ENCODE results near the gene PIP4K2C. TPM values are rescaled to one million over a fixed set of nuclear protein-coding genes. Genes with fewer than 3 reads are reported as not detected.
"Not testable (repeated sequence)": the region's sequence is repeated elsewhere in the genome, so short reads cannot be mapped to it uniquely, and the experiment has no call there.

Gene PIP4K2C
- total RNA-seq, 1 donor from 2014 or later = 19.7 TPM

GRCh38 chr12:57583008-57583831 lies 7.8 kb upstream of the PIP4K2C start:
- intact Hi-C loops (cut with micrococcal nuclease) = loop anchor here (1.0 kb wide), 4 partner anchors 8 to 159 kb away; partner anchors contain the start of genes B4GALNT1 and PIP4K2C

DNA sequence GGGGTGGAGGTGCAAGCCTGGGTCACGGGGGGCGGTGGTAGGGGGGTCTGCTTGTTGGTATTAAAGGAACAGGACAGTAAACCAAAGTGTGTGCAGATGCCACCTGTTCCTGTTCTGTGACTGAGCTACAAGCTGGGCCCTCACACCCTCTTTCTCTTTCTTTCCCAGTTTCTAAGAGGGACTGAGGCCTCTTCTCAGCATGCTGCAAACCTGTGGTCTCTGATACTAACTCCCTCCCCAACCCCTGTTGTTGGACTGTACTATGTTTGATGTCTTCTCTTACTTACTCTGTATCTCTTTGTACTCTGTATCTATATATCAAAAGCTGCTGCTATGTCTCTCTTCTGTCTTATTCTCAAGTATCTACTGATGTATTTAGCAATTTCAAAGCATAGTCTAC lies 6.9 kb upstream of the PIP4K2C start:
- intact Hi-C loops (cut with micrococcal nuclease) = no loop called here

GRCh38 chr12:57584690-57585089 lies 6.3 kb upstream of the PIP4K2C start:
- intact Hi-C loops (cut with micrococcal nuclease) = no loop called here

DNA sequence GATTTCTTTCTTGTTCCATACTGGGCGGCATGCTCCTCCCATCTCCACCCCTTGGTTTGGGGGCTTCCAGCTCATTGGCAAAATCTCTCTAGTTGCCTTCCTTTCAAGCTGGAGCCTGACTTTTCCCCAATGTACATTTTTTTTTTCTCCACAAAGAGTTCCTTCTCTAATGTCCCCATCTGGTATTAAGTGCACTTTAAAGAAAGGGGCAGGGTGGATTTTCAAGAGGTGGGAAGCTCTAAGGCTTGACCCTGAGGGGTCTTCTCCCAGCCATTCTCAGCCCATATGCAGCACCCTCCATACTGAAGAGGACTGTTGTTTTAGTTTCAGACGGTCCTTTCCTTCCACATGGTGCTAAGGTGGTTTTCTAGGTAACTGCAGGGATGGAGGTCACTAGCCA lies 5.8 kb upstream of the PIP4K2C start:
- intact Hi-C loops (cut with micrococcal nuclease) = no loop called here

DNA sequence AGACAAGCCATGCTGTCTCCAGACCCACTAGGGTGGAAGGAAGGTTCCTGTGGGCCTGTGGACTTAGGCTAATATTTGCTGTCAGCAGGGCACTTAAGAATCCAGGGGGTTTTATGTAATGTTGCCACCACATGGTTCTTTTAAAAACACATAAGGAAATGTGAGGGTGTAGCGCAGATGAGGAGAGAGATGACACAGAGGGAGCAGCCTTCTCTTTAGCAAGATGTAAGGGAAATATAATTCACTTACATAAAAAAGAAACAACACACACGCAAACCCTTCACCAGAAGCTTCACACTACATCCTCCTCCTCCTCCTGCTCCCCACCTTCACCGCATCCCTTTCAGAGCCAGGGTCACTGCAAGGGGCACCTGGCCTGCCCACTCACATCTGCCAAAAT lies 4.9 kb upstream of the PIP4K2C start:
- intact Hi-C loops (cut with micrococcal nuclease) = no loop called here

DNA sequence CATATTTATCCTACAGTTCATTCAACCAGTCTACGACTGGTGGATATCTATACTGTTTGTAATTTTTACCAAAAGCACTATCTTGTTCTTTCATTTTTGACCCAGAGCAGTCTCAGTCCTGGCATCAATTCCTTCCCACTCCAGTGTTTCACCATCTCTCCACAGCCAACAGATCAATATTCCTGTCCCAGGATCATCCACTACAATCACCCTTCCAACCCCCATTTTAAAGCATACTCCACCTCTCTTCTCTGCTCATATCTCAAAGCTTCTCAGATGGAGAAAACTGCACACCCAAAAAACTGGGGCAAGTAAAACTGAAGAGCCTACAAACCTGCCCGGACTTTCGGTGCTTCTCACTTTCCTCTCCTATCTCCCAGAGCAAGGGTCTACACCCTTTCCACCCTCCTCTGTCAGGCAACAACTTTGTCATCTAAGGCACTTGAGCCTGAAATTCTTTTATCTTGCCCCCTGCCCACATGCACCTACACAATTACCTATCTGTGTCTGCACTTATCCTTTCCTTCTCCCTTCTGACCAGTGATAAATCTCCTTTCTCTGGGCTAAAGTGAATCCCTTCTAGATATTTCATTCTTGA lies 4.1 kb upstream of the PIP4K2C start:
- intact Hi-C loops (cut with micrococcal nuclease) = no loop called here

DNA sequence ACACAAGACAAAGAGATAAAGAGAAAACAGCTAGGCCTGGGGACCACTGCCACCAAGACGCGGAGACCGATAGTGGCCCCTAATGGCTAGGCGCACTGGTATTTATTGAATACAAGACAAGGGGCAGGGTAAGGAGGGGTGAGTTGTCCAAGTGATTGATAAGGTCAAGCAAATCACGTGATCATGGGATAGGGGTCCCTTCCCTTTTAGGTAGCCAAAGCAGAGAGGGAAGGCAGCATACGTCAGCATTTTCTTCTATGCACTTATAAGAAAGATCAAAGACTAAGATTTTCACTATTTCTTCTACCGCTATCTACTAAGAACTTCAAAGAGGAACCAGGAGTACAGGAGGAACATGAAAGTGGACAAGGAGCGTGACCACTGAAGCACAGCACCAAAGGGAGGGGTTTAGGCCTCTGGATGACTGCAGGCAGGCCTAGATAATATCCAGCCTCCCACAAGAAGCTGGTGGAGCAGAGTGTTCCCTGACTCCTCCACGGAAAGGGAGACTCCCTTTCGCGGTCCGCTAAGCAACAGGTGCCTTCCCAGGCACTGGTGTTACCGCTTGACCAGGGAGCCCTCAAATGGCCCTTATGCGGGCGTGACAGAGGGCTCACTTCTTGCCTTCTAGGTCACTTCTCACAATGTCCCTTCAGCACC lies 1.9 kb upstream of the PIP4K2C start:
- intact Hi-C loops (cut with micrococcal nuclease) = not testable (repeated sequence)

DNA sequence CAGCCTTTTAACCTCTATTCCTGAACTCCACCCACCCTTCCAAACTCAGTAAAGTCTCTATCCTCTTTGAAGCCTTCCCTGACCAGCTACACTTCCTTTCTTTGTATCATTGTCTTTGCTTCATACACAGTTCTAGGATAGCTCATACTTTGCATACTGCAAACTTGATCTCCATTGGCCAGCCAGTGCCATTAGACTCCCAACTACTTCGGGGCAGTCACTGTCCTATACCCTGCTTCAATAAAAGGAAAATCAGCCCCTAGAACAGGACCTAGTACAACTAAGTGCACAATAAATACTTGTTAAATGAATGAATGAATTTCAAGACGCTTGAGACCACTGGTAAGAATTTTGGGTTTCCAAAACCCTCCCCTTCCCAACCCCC lies 521 bp upstream of the PIP4K2C start:
- intact Hi-C loops (cut with micrococcal nuclease) = loop anchor here (2.0 to 5.0 kb wide), 3 partner anchors 44 to 102 kb away; partner anchors contain the start of genes DCTN2, DDIT3, MBD6 and OS9

DNA sequence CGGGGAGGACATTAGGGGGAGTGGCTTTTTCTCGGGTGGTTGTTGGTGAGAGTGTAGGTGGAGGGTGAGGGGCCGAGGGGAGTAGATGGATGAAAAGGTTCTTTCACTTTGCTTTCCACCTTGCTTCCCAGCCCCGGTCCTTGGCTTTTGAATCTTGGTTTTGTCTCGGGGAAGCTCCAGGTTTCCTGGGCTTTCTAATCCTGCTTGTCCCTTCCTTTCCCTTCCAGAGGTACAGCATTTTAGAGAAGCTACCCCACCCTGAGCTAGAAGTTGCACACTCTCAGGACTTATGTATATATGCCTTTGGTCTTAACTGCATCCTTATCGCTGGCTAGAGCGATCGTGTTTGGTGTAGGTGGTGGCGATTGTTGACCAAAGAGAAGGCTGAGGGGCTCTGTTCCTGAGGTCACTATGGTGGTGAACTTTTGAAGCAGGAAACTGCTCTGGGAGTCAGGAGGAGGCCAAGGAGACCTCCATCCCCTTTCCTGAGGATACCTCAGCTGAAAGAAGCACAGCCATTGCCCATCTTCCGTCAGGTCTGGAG lies 862 bp downstream of the PIP4K2C start:
- intact Hi-C loops (cut with micrococcal nuclease) = loop anchor here (1.0 to 5.0 kb wide), 4 partner anchors 9 to 100 kb away; partner anchors contain the start of genes DCTN2, DDIT3, MBD6 and OS9

DNA sequence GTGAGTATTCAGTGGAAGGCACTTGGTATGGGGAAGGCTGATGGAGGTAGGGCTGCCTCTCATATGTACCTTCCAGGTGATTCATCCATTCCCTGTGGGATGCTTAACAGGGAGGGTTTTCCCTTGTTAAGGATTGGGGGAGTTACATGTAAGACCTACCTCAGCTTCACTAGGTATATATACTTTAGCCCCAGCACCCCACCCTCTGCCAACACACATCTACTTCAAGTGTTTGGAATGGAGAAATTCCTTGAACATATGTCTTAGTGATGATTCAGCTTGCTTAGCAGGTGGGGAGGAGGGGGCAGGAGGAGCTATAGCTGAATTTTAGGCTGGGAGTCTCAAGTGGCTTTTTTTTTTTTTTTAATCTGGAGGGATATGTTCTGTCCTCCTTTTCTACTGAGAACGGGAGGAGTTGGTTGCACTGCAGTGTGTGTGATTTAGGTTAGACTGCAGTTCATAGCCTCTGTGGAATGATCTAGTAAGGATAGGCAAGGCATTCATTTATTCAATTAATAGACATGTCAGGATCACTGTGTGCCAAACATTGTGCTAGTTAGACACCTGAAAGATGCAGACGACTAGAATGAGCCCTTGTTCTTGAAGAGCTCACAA lies 1.7 kb downstream of the PIP4K2C start:
- intact Hi-C loops (cut with micrococcal nuclease) = loop anchor here (5.0 kb wide), 2 partner anchors 70 to 100 kb away; partner anchors contain the start of genes DDIT3, MBD6 and OS9

DNA sequence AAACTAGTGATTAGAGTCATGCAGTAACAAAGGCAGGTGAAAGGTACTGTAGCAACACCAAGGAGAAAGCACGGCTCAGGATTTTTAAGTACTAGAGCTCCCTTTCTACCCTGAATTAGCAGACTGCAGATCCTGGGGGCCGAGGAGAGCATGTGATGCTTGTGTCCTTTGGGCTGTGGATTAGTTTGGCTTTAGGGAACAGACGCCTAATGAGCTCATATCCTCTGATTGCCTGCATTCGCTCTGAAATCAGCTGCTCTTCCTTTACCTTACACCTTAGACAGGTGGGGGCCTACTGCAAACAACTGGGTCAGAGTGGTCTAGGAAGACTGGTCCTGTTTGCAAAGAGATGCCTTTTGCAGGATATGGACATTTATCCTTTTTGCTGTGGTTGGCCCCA lies 2.2 kb downstream of the PIP4K2C start:
- intact Hi-C loops (cut with micrococcal nuclease) = loop anchor here (5.0 kb wide), 2 partner anchors 71 to 99 kb away; partner anchors contain the start of genes DDIT3, MBD6 and OS9

GRCh38 chr12:57600395-57600794 lies 9.4 kb downstream of the PIP4K2C start:
- intact Hi-C loops (cut with micrococcal nuclease) = no loop called here

GRCh38 chr12:57602544-57602943 lies 11.6 kb downstream of the PIP4K2C start:
- intact Hi-C loops (cut with micrococcal nuclease) = no loop called here

GRCh38 chr12:57603324-57603723 lies 12.3 kb downstream of the PIP4K2C start:
- intact Hi-C loops (cut with micrococcal nuclease) = no loop called here

DNA sequence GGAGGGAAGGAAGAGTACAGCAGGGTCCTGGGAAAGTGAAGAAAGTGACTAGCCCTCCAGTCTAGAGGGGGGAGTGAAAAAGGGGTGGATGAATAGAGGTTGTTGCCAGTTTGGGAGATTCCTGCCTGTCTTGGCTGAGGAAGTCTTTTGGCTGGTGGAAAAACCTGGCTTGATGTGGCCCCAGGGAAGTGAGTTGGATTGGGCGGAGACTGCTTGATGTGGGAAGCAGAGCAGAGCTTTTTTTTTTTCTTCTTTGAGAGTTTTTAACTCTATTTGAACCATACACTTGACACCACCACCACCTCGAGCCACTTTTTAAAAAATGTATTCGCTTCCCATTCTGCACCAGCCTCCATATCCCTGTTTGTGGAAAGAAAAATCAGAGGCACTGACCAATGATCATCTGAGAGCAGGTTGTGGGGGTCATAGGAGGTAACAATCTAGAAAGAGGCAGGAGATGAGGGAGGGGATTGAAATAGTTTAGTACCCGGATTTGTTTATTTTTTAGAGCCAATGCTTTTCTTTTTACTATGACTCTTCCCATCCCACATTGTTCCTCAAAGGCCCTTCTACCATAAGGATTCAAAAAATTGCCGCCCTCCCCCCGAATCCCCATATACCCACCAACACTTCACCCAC lies 12.9 kb downstream of the PIP4K2C start:
- intact Hi-C loops (cut with micrococcal nuclease) = no loop called here

GRCh38 chr12:57604454-57604991 lies 13.5 kb downstream of the PIP4K2C start, which contains the start of gene DTX3:
Gene DTX3, plus strand, starts transcription at chr12:57604824. Its CDS starts 1,694 bp downstream, at chr12:57606518.
- intact Hi-C loops (cut with micrococcal nuclease) = no loop called here

DNA sequence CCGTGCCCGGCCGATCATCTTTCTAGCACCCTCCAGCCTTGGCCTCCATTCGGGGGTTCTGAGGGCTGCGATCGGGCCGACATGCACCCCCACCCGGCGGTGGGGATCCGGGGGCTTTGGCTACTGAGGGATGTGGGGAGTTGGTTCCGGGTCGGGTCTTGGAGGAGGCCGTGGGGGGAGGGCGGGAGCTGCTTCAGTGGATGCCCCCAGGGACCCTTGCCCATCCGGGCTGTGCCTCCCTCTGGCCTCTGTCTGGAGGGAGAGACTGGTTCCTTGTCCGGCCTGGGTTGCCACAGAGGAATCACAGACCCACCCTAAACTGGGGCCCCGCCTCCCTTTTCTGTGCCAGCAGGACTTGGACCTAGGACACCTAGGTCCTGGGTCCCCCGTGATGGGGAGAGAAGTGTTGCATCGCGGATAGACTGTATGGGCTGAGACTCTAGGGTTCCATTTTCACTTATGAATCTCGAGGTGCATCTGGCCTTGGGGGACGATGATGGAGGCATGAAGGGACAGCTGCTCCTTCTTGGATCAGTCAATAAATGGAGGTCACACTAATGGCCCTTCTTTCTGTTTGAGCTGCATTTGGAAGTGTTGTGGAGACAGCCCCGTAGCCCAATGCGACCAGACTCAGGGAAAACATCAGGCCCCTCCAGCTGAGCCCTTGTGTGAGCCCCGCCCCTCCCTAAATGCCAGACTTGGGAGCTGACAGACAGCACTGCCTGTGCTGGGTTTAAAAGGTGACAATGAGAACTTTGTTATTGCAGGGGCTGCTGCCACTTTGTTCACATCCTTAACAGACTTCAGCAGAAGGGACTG lies 14.2 kb downstream of the PIP4K2C start:
- intact Hi-C loops (cut with micrococcal nuclease) = no loop called here

- intact Hi-C loops (cut with micrococcal nuclease) = no loop called here
Measured at GRCh38 chr12:57605811-57606311, 14.9 kb downstream of the PIP4K2C start.

DNA sequence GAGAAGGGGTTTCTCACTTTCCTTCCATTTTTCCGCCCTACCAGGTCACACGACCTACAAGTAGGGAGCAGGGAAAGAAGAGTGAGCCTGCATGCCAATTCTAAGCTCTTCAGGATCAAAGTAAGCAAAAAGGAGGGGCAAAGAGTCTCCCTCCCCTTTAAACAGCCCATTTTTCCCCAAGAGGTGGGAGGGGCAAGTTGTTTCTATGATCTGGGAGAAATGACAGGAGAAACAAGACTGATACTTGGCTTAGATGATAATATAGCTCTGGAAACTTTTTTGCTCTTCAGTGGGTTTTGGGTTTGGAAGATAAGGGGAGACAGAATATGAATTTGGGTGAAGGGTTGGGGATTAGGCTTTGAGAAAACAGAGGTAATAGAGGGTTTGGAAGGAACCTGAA lies 15.4 kb downstream of the PIP4K2C start:
- intact Hi-C loops (cut with micrococcal nuclease) = no loop called here

All from T-helper 2 cell treated with Interferon-gamma antibody and Interleukin-4, amounts not matched to agents 100 ng/mL and 5 ng/mL, for 36 hours (primary cell).